PC-3 (cell line): ENCODE measurements around the gene ECSIT. TPM values are rescaled to one million over a fixed set of nuclear protein-coding genes. Genes with fewer than 3 reads are reported as not detected.

Experiments
- ATAC-seq: fragments of 200-7000 bp; cut with Tn5 transposase; 2 replicates; pipeline ENCODE4 v1.9.1; 2020; ENCODE audit warnings: mild to moderate bottlenecking, moderate library complexity
- BruUV-seq: library from RNA; stranded (reverse); fragments of 400-500 nt; replicated peaks from 2 replicates; lab custom pipeline; 2021; lab: Mats Ljungman, UMichigan
- CTCF ChIA-PET: fragments of 300-600 bp; sonication (Branson Sonifier 250); formaldehyde crosslinking; loops from one replicate; lab custom pipeline; 2022; ENCODE audit warnings: antibody characterized with exemption; lab: Charles Lee
- POLR2A ChIA-PET: fragments of 300-600 bp; sonication (Branson Sonifier 250); formaldehyde crosslinking; loops from one replicate; lab custom pipeline; 2022; ENCODE audit warnings: antibody characterized with exemption; ENCODE audit not compliant: unreplicated experiment; lab: Charles Lee
- DNase-seq: peaks from one replicate; pipeline ENCODE4 v3.0.0-alpha.2; 2015
- H2AFZ ChIP-seq: fragments of 300-600 bp; sonication (generic); 2 replicates; pipeline ENCODE4 v1.6.0; 2016; ENCODE audit warnings: antibody characterized with exemption, low read length
- H3F3A ChIP-seq: fragments of 300-600 bp; sonication (generic); one replicate; pipeline ENCODE4 v1.6.0; 2017; ENCODE audit warnings: antibody characterized with exemption, low read length, control low read depth, mild to moderate bottlenecking; ENCODE audit not compliant: unreplicated experiment
- H3K27ac ChIP-seq: fragments of 300-600 bp; sonication (generic); 2 replicates; pipeline ENCODE4 v1.5.1; 2016; ENCODE audit warnings: mild to moderate bottlenecking, low read length
- H3K27me3 ChIP-seq: fragments of 300-600 bp; sonication (generic); 2 replicates; pipeline ENCODE4 v1.6.1; 2016; ENCODE audit warnings: low read length, mixed read lengths
- H3K36me3 ChIP-seq: fragments of 300-600 bp; sonication (generic); 2 replicates; pipeline ENCODE4 v1.6.1; 2016; ENCODE audit warnings: low read depth, mixed run types, low read length, mixed read lengths
- H3K4me1 ChIP-seq: fragments of 300-600 bp; sonication (generic); 2 replicates; pipeline ENCODE4 v1.5.1; 2016; ENCODE audit warnings: low read length; ENCODE audit not compliant: insufficient read depth
- H3K4me2 ChIP-seq: fragments of 300-600 bp; sonication (generic); 2 replicates; pipeline ENCODE4 v1.6.0; 2016; ENCODE audit warnings: low read length
- H3K4me3 ChIP-seq: fragments of 300-600 bp; sonication (generic); 2 replicates; pipeline ENCODE4 v1.5.1; 2016; ENCODE audit warnings: mild to moderate bottlenecking, low read length, mixed read lengths
- H3K79me2 ChIP-seq: fragments of 300-600 bp; sonication (generic); 2 replicates; pipeline ENCODE4 v1.6.1; 2017; ENCODE audit warnings: low read length, mixed read lengths
- H3K9ac ChIP-seq: fragments of 300-600 bp; sonication (generic); 2 replicates; pipeline ENCODE4 v1.6.0; 2016; ENCODE audit warnings: mild to moderate bottlenecking, low read length
- H3K9me2 ChIP-seq: fragments of 300-600 bp; sonication (generic); replicated peaks from 2 replicates; pipeline ENCODE4 v1.6.1; 2016; ENCODE audit warnings: mixed run types, low read length, mixed read lengths
- H3K9me3 ChIP-seq: fragments of 300-600 bp; sonication (generic); 2 replicates; pipeline ENCODE4 v1.6.1; 2016; ENCODE audit warnings: low read length, mixed read lengths
- H4K20me1 ChIP-seq: fragments of 300-600 bp; sonication (generic); 2 replicates; pipeline ENCODE4 v1.6.1; 2016; ENCODE audit warnings: low read length, mixed read lengths
- CTCF ChIP-seq: fragments of 300-600 bp; sonication (generic); conservative IDR thresholded peaks from 2 replicates; pipeline ENCODE4 v1.5.1; 2017; ENCODE audit warnings: antibody characterized with exemption, low read depth, mild to moderate bottlenecking, low read length
- EZH2 ChIP-seq: fragments of 300-600 bp; sonication (generic); IDR thresholded peaks from one replicate; pipeline ENCODE4 v1.6.1; 2017; ENCODE audit warnings: antibody characterized with exemption, mild to moderate bottlenecking, low read length; ENCODE audit not compliant: unreplicated experiment
- EZH2phosphoT487 ChIP-seq: fragments of 300-600 bp; sonication (generic); IDR thresholded peaks from 2 replicates; pipeline ENCODE4 v1.6.1; 2018; ENCODE audit warnings: mild to moderate bottlenecking, antibody characterized with exemption, low read length, borderline replicate concordance
- intact Hi-C: fragments of 100-400 bp; cut with micrococcal nuclease; formaldehyde crosslinking; loops from 2 replicates; pipeline ENCODE4 v1.9.0; 2023
- total RNA-seq: library from RNA; depleted of rRNA; stranded (reverse); fragments of >200 nt; gene quantifications from 2 replicates; pipeline ENCODE4 v1.2.3, GENCODE V29; 2014

The ECSIT gene
- total RNA-seq, 1 experiment from 2014 or later = 126 TPM

DNA sequence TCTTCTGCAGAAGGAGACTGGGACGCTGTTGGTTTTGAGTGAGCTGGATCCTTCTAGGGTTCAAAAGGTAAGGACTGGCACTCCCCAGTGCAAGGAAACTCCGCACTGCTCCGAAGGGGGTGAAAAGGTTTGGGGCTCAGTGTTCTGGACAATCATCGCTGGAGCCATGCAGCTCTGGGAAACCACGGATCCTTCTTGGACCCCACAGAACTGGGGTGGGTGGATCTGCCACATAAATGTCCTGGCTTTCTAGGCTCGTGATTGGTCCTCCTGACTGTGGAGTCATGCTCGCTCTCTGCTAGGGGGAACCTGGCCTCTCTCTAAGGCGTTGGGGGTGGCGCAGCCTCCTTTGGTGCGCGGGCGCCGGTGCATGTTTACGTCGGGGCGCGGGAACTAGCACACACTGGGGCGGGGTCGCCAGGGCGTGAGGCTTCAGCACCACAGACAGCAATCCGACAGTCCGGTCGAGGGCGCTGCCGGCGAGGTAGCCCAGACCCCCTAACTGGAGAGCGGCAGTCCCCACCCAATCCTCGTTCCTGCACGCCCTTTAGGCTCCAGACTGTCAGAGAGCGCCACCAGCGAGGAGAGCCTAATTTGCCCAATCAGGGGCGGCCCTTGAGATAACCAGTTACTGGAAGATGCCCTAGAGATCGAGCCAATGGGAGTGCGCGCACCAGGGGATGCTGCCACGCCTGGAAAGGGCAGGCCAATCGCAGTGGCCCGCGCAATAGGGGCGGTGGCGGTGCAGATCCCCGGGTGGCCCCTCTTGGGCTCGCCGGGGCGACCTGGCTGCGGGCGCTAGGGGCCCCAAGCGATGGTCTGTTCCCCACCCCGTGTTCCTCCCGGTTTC lies 47.2 kb downstream of the ECSIT start:
- peak; percentile 86 for DNase-seq
- POLR2A ChIA-PET = interaction anchor here (0.6 kb wide), 1 partner anchor 174 kb away, joined by 3 read pairs; no protein-coding TSS in a partner anchor
- Histone ChIP-seq H3F3A (no peaks in the 10 kb centered on the region), H3K36me3 (no peaks in the 10 kb centered on the region), H3K27ac (no peak overlapping the region), H3K27me3 (peaks cover 14% of the 10 kb centered on the region; the same call in 1 of the 2 replicates), H3K9me3 (no peaks in the 10 kb centered on the region), H3K79me2 (no peaks in the 10 kb centered on the region), H3K4me1 (peaks cover 7% of the 10 kb centered on the region; the same call in 1 of the 2 replicates), H3K4me3 (peak overlapping the region; percentile 59), H3K9ac (peak overlapping the region; percentile 28), H4K20me1 (no peaks in the 10 kb centered on the region), H3K9me2 (no peaks in the 10 kb centered on the region), H2AFZ (peak overlapping the region; percentile 79), H3K4me2 (peak overlapping the region; percentile 78)
- intact Hi-C loops = loop anchor here (1.0 to 2.0 kb wide), 2 partner anchors 103 to 187 kb away; no protein-coding TSS in a partner anchor
- CTCF ChIA-PET = interaction anchor here (0.6 to 2.1 kb wide), 5 partner anchors 46 to 188 kb away, joined by 4 to 11 read pairs (median 6); partner anchors contain the start of genes ODAD3, PRKCSH and SWSAP1
- peak; percentile 88 for ATAC-seq
- TSS peak; percentile 23 for BruUV-seq
- TF ChIP-seq EZH2 = no peak
- TF ChIP-seq EZH2phosphoT487 = no peak
- TF ChIP-seq CTCF = no peak

- DNase-seq (no peak), ATAC-seq (no peak)
- Histone ChIP-seq H3K36me3 (no peaks in the 10 kb centered on the region), H3K4me2 (peak within 1 kb of the TSS; percentile 78), H3K27me3 (peaks cover 14% of the 10 kb centered on the region; the same call in 1 of the 2 replicates), H4K20me1 (no peaks in the 10 kb centered on the region), H2AFZ (peak within 1 kb of the TSS; percentile 79; the same call in 1 of the 2 replicates), H3K9me3 (no peaks in the 10 kb centered on the region), H3F3A (no peaks in the 10 kb centered on the region), H3K27ac (no peak within 1 kb of the TSS), H3K4me3 (peak within 1 kb of the TSS; percentile 59; the same call in 1 of the 2 replicates), H3K4me1 (peaks cover 7% of the 10 kb centered on the region; the same call in 1 of the 2 replicates), H3K9me2 (no peaks in the 10 kb centered on the region), H3K79me2 (no peaks in the 10 kb centered on the region), H3K9ac (no peak within 1 kb of the TSS)
- ChIA-PET POLR2A (no interaction called here), CTCF (no interaction called here)
- TF ChIP-seq CTCF = no peak
- TF ChIP-seq EZH2 = no peak
- TF ChIP-seq EZH2phosphoT487 = no peak
- no TSS peak for BruUV-seq
- intact Hi-C loops = no loop called here
These were observed 48.0 kb downstream of the ECSIT start, which contains the start of gene ELAVL3 for GRCh38 chr19:11480715-11481533. Gene ELAVL3, minus strand, starts transcription at chr19:11481046. Its CDS starts 438 bp downstream, at chr19:11480608.
